Glutamatergic neuron (in vitro differentiated cells): ENCODE data around the gene EEPD1. TPM values are rescaled to one million over a fixed set of nuclear protein-coding genes. Genes with fewer than 3 reads are reported as not detected.
A peak's percentile ranks its signal among the peaks of the same experiment; 100 is the strongest.
"Not testable (repeated sequence)": the region's sequence is repeated elsewhere in the genome, so short reads cannot be mapped to it uniquely, and the experiment has no call there.

Experiments used
- DNase-seq: peaks from one replicate; pipeline ENCODE4 v3.0.0; 2022
- H3K27ac Mint-ChIP-seq: one replicate; pipeline ENCODE4 v1.8.0; 2020; ENCODE audit warnings: mild to moderate bottlenecking, mixed read lengths, inconsistent platforms; ENCODE audit not compliant: unreplicated experiment
- H3K27me3 Mint-ChIP-seq: one replicate; pipeline ENCODE4 v1.8.0; 2020; ENCODE audit warnings: mild to moderate bottlenecking, moderate library complexity, mixed read lengths, inconsistent platforms; ENCODE audit not compliant: unreplicated experiment
- H3K36me3 Mint-ChIP-seq: one replicate; pipeline ENCODE4 v1.8.0; 2020; ENCODE audit warnings: mild to moderate bottlenecking, mixed read lengths, inconsistent platforms; ENCODE audit not compliant: unreplicated experiment
- H3K4me1 Mint-ChIP-seq: one replicate; pipeline ENCODE4 v1.8.0; 2020; ENCODE audit warnings: mild to moderate bottlenecking, low read depth, mixed read lengths, inconsistent platforms; ENCODE audit not compliant: unreplicated experiment
- H3K4me3 Mint-ChIP-seq: one replicate; pipeline ENCODE4 v1.8.0; 2020; ENCODE audit warnings: mild to moderate bottlenecking, mixed read lengths, inconsistent platforms; ENCODE audit not compliant: unreplicated experiment
- H3K9me3 Mint-ChIP-seq: one replicate; pipeline ENCODE4 v1.8.0; 2020; ENCODE audit warnings: mild to moderate bottlenecking, moderate library complexity, mixed read lengths, inconsistent platforms; ENCODE audit not compliant: unreplicated experiment
- CTCF ChIP-seq: fragments of 200-600 bp; sonication (generic); IDR thresholded peaks from one replicate; pipeline ENCODE4 v1.5.0; 2021; ENCODE audit not compliant: partially characterized antibody, unreplicated experiment
- long read RNA-seq: library from polyadenylated mRNA; unstranded; transcript quantifications from one replicate; pipeline ENCODE4 v2.0.0, GENCODE V29; 2020; ENCODE audit not compliant: unreplicated experiment
- total RNA-seq: library from RNA; stranded (reverse); fragmentation: NEBNext Ultra II Directional; extraction: Animal tissue kit (Norgen Biotek cat#: 25700); gene quantifications from one replicate; pipeline ENCODE4 v1.2.1, GENCODE V29; 2021; ENCODE audit not compliant: unreplicated experiment

EEPD1 gene
- total RNA-seq = 63.9 TPM
- long read RNA-seq, full-length matches to known transcripts = 19 of 31 reads
- long read RNA-seq, partial matches to known transcripts = 4 of 31 reads
- long read RNA-seq, other reads (novel, unspliced or antisense) = 8 of 31 reads

GRCh38 chr7:36152756-36153570 is at the start of gene EEPD1:
Gene EEPD1, plus strand, starts transcription at chr7:36153254. Its CDS starts 1,071 bp downstream, at chr7:36154325.
- Mint-ChIP-seq H3K27ac (peak within 1 kb of the TSS; percentile 90), H3K4me3 (peak within 1 kb of the TSS; percentile 97), H3K4me1 (peaks cover 25% of the 10 kb centered on the region), H3K27me3 (peaks cover 5% of the 10 kb centered on the region), H3K9me3 (peaks cover 20% of the 10 kb centered on the region), H3K36me3 (peaks cover 6% of the 10 kb centered on the region)
- peak; percentile 100 for DNase-seq
- no peak for TF ChIP-seq CTCF

- Mint-ChIP-seq H3K4me3 (no peak overlapping the region), H3K27me3 (no peaks in the 10 kb centered on the region), H3K27ac (no peak overlapping the region), H3K9me3 (peaks cover 1% of the 10 kb centered on the region), H3K4me1 (no peaks in the 10 kb centered on the region), H3K36me3 (no peaks in the 10 kb centered on the region)
- no peak for DNase-seq
- TF ChIP-seq CTCF = no peak
Measured at GRCh38 chr7:36103837-36104561, 49.1 kb upstream of the EEPD1 start.

GRCh38 chr7:36106972-36107908 is 45.8 kb upstream of the EEPD1 start:
- not testable (repeated sequence) for H3K4me1 Mint-ChIP-seq, H3K27me3 Mint-ChIP-seq, DNase-seq, H3K36me3 Mint-ChIP-seq, H3K27ac Mint-ChIP-seq, H3K9me3 Mint-ChIP-seq, H3K4me3 Mint-ChIP-seq

- TF ChIP-seq CTCF = no peak
- Mint-ChIP-seq H3K9me3 (peaks cover 1% of the 10 kb centered on the region), H3K4me1 (no peaks in the 10 kb centered on the region), H3K36me3 (no peaks in the 10 kb centered on the region), H3K4me3 (no peak overlapping the region), H3K27ac (no peak overlapping the region), H3K27me3 (no peaks in the 10 kb centered on the region)
- no peak for DNase-seq
Measured at GRCh38 chr7:36107926-36108631, 45.0 kb upstream of the EEPD1 start.
